NCI-H1694 treated with DMSO at 0.1 percent for 48 hours (cell line): ENCODE data around the gene TBPL1.

Source experiments
- DNase-seq: peaks from one replicate; lab custom pipeline; 2025; lab: John Stamatoyannopoulos, UW

The TBPL1 gene

GRCh38 chr6:134007077-134007476, 54.1 kb downstream of the TBPL1 start:
- DNase-seq: no peak

GRCh38 chr6:134009876-134010275, 56.9 kb downstream of the TBPL1 start:
- DNase-seq: no peak

GRCh38 chr6:134010400-134010799, 57.4 kb downstream of the TBPL1 start:
- DNase-seq: no peak

- no peak for DNase-seq
These were observed 58.0 kb downstream of the TBPL1 start for GRCh38 chr6:134010974-134011373.

- DNase-seq: no peak
These were observed 61.6 kb downstream of the TBPL1 start for GRCh38 chr6:134014588-134015137.

GRCh38 chr6:134015719-134016557, 62.9 kb downstream of the TBPL1 start:
- no peak for DNase-seq

- no peak for DNase-seq
These were observed 63.5 kb downstream of the TBPL1 start for GRCh38 chr6:134016558-134016814.

GRCh38 chr6:134020071-134020470, 67.0 kb downstream of the TBPL1 start:
- no peak for DNase-seq

- no peak for DNase-seq
These were observed 67.5 kb downstream of the TBPL1 start for GRCh38 chr6:134020543-134020942.

- no peak for DNase-seq
These were observed 67.9 kb downstream of the TBPL1 start for GRCh38 chr6:134020968-134021367.

GRCh38 chr6:134021396-134022122, 68.5 kb downstream of the TBPL1 start:
- no peak for DNase-seq

- no peak for DNase-seq
These were observed 69.6 kb downstream of the TBPL1 start for GRCh38 chr6:134022650-134023049.

- DNase-seq: no peak
These were observed 73.6 kb downstream of the TBPL1 start for GRCh38 chr6:134026597-134026996.

GRCh38 chr6:134028438-134028837, 75.4 kb downstream of the TBPL1 start:
- no peak for DNase-seq

- DNase-seq: no peak
These were observed 76.8 kb downstream of the TBPL1 start for GRCh38 chr6:134029495-134030455.

- DNase-seq: no peak
These were observed 78.8 kb downstream of the TBPL1 start for GRCh38 chr6:134031696-134032255.

- DNase-seq: no peak
These were observed 81.5 kb downstream of the TBPL1 start for GRCh38 chr6:134034478-134034877.

GRCh38 chr6:134034961-134035822, 82.2 kb downstream of the TBPL1 start:
- no peak for DNase-seq

- no peak for DNase-seq
These were observed 82.8 kb downstream of the TBPL1 start for GRCh38 chr6:134035823-134036296.

GRCh38 chr6:134039116-134039515, 86.1 kb downstream of the TBPL1 start:
- no peak for DNase-seq
